ENCODE results near the gene PDLIM7.

DNA sequence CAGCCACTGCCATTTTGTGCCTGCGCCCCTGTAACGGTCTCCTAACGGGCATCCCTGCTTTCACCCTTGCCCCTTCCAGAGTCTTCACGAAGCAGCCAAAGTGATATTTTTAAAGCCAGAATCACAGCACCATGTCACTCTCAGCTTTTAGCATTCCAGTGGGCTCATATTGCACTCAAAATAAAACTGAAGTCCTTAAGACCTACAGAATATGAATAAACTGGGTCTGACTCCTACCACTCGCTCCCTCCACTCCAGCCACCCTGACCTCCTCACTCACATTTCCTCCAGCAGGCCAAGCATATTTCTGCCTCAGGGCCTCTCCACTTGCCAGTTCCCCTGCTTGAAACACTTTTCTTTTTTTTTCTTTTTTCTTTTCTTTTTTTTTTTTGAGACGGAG lies 2.4 kb upstream of the PDLIM7 start:
- TF ChIP-seq, protein P1, sequence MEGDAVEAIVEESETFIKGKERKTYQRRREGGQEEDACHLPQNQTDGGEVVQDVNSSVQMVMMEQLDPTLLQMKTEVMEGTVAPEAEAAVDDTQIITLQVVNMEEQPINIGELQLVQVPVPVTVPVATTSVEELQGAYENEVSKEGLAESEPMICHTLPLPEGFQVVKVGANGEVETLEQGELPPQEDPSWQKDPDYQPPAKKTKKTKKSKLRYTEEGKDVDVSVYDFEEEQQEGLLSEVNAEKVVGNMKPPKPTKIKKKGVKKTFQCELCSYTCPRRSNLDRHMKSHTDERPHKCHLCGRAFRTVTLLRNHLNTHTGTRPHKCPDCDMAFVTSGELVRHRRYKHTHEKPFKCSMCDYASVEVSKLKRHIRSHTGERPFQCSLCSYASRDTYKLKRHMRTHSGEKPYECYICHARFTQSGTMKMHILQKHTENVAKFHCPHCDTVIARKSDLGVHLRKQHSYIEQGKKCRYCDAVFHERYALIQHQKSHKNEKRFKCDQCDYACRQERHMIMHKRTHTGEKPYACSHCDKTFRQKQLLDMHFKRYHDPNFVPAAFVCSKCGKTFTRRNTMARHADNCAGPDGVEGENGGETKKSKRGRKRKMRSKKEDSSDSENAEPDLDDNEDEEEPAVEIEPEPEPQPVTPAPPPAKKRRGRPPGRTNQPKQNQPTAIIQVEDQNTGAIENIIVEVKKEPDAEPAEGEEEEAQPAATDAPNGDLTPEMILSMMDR (conservative IDR thresholded peaks at IDR 0.05; ENCODE audit: low read depth in 2 of 2), result no peak
- TF ChIP-seq EZH2phosphoT487 (IDR thresholded peaks at IDR 0.05; ENCODE audit: unreplicated experiment), result no peak
- TF ChIP-seq JUNB (IDR thresholded peaks at IDR 0.05; ENCODE audit: unreplicated experiment), result no peak
- no peak for TF ChIP-seq EZH2 (IDR thresholded peaks at IDR 0.05; ENCODE audit: low read depth, unreplicated experiment)
- no peak for TF ChIP-seq POLR2AphosphoS5 (IDR thresholded peaks at IDR 0.05; ENCODE audit: low read depth)
- TF ChIP-seq, protein P2, sequence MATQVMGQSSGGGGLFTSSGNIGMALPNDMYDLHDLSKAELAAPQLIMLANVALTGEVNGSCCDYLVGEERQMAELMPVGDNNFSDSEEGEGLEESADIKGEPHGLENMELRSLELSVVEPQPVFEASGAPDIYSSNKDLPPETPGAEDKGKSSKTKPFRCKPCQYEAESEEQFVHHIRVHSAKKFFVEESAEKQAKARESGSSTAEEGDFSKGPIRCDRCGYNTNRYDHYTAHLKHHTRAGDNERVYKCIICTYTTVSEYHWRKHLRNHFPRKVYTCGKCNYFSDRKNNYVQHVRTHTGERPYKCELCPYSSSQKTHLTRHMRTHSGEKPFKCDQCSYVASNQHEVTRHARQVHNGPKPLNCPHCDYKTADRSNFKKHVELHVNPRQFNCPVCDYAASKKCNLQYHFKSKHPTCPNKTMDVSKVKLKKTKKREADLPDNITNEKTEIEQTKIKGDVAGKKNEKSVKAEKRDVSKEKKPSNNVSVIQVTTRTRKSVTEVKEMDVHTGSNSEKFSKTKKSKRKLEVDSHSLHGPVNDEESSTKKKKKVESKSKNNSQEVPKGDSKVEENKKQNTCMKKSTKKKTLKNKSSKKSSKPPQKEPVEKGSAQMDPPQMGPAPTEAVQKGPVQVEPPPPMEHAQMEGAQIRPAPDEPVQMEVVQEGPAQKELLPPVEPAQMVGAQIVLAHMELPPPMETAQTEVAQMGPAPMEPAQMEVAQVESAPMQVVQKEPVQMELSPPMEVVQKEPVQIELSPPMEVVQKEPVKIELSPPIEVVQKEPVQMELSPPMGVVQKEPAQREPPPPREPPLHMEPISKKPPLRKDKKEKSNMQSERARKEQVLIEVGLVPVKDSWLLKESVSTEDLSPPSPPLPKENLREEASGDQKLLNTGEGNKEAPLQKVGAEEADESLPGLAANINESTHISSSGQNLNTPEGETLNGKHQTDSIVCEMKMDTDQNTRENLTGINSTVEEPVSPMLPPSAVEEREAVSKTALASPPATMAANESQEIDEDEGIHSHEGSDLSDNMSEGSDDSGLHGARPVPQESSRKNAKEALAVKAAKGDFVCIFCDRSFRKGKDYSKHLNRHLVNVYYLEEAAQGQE (IDR thresholded peaks at IDR 0.05; ENCODE audit: unreplicated experiment), result no peak
- no peak for TF ChIP-seq CREB1 (CRISPR knock-in tag; IDR thresholded peaks at IDR 0.05; ENCODE audit: low read depth)
